Stimulated activated naive B cell treated with anti-CD40 and anti-IgM and Interleukin-4, amounts not matched to agents 10 μg/mL and 1 μg/mL and 100 μg/mL, for 72 hours (primary cell): ENCODE results near the gene ERGIC1.
A peak's percentile ranks its signal among the peaks of the same experiment; 100 is the strongest.

Experiments
- ATAC-seq, 2 donors: fragments of 150-1000 bp; cut with Tn5 transposase; replicated peaks; 2 replicates each; pipeline ENCODE4 v1.10.0; 2021; ENCODE audit warnings: moderate library complexity in 1 of 2
- DNase-seq: peaks from one replicate; pipeline ENCODE4 v3.0.0; 2021
- H3K27ac Mint-ChIP-seq: one replicate; pipeline ENCODE4 v1.8.0; 2022; ENCODE audit warnings: mild to moderate bottlenecking, mixed read lengths
- H3K27me3 Mint-ChIP-seq, 2 donors: one replicate each; pipeline ENCODE4 v1.8.0; 2022; ENCODE audit warnings: mixed read lengths in 2 of 2
- H3K36me3 Mint-ChIP-seq, 2 donors: one replicate each; pipeline ENCODE4 v1.8.0; 2022; ENCODE audit warnings: mixed read lengths in 2 of 2, mild to moderate bottlenecking in 1 of 2
- H3K4me1 Mint-ChIP-seq, 2 donors: one replicate each; pipeline ENCODE4 v1.8.0; 2022; ENCODE audit warnings: mixed read lengths in 2 of 2, mild to moderate bottlenecking in 1 of 2
- H3K4me3 Mint-ChIP-seq, 2 donors: one replicate each; pipeline ENCODE4 v1.8.0; 2022; ENCODE audit warnings: mild to moderate bottlenecking in 2 of 2, mixed read lengths in 2 of 2, moderate library complexity in 1 of 2
- H3K9me3 Mint-ChIP-seq, 2 donors: one replicate each; pipeline ENCODE4 v1.8.0; 2022; ENCODE audit warnings: mixed read lengths in 2 of 2, mild to moderate bottlenecking in 1 of 2

ERGIC1 gene

DNA sequence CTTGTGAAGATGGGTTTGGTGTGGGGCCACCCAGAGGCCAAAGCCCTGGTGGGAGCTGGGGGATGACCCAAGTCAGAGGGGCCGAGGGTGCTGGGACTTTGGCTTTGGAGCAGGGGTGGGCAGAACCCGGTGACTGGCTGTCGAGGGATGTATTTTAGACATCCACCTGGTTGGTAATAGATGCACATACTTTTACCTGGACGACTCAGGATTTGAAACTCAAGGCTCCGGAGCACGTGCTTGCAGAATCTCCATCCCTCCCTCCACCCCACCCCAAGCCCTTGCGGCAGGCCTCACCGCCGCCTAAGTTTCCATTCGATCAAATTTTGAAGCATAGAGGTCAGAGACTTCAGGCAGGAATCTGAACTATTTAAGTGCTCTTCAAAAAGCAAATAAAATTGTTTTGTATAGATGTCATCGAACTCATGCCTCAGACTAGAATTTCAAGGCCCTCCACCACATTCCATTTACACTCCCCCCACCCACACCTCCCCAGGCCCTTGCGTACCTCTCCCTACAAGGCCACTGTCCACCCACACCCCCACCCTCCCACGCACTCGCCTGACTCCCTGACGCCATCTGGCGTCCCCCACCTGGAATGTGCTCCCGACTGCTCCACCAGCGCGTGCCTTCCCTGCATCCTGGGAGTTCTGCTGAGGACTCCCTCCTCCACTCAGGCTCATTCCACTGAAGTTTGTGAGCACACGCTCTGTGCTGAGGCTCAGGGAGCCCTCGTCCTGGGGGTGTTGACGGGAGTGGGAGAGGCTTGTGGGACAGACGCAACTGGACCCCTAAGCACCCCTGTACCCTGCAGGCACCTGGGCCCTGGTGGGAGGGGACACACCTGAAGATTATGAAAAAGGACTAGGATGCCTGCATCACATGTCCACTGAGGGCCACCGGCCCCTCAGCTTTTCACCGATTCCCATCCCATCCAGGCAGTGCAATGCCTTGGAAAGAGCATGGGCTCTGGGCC lies 68.7 kb downstream of the ERGIC1 start:
- Mint-ChIP-seq H3K4me3 (no peak overlapping the region), H3K4me1 (peaks cover 22 to 25% of the 10 kb centered on the region in 2 donors), H3K36me3 (peaks cover 36 to 53% of the 10 kb centered on the region in 2 donors), H3K27me3 (no peaks in the 10 kb centered on the region), H3K9me3 (no peaks in the 10 kb centered on the region), H3K27ac (peak overlapping the region; percentile 43)
- ATAC-seq, result no peak
- DNase-seq, result no peak

DNA sequence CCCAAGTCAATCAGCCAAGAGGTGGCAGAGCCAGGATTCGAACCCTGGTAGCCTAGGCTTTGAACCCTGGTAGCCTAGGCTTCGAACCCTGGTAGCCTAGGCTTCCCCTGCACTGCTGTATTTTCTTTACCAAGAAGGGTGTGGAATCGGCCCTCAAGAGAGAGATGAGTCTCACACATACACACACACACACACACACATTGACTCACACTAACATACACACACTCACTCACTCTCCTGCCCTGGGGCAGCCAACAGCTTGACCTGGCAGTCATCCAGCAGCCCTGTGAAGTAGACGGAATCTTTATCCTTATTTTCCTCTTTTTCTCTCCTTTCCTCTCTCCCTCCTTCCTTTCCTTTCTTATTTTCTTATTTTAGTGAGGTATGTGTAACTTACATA lies 69.7 kb downstream of the ERGIC1 start:
- H3K4me3 Mint-ChIP-seq, result no peak overlapping the region
- ATAC-seq (no peak), DNase-seq (no peak)
- H3K27me3 Mint-ChIP-seq, result no peaks in the 10 kb centered on the region
- H3K4me1 Mint-ChIP-seq, result peaks cover 26 to 27% of the 10 kb centered on the region in 2 donors
- H3K27ac Mint-ChIP-seq, result peak overlapping the region; percentile 26
- H3K9me3 Mint-ChIP-seq, result no peaks in the 10 kb centered on the region
- H3K36me3 Mint-ChIP-seq, result peaks cover 32 to 52% of the 10 kb centered on the region in 2 donors

DNA sequence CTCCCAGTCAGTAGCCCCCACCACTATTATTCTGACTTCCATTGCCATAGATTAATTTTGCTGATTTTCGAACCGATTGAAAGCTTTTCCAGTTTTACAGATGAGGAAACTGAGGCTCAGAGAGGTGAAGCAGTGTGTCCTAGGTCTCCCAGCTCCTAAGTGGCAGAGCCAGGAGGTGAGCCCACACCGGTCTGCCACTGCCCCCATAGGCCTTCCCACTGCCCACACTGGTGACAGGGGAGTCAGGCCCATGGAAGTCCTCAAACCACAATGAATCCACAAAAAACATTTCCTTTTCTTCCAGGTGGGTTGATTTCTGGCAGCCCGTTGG lies 70.2 kb downstream of the ERGIC1 start:
- no peak overlapping the region for H3K4me3 Mint-ChIP-seq
- H3K9me3 Mint-ChIP-seq, result no peaks in the 10 kb centered on the region
- H3K27me3 Mint-ChIP-seq, result no peaks in the 10 kb centered on the region
- peaks cover 29 to 48% of the 10 kb centered on the region in 2 donors for H3K36me3 Mint-ChIP-seq
- peak overlapping the region; percentile 26 for H3K27ac Mint-ChIP-seq
- ATAC-seq (no peak), DNase-seq (no peak)
- peaks cover 26 to 27% of the 10 kb centered on the region in 2 donors for H3K4me1 Mint-ChIP-seq

DNA sequence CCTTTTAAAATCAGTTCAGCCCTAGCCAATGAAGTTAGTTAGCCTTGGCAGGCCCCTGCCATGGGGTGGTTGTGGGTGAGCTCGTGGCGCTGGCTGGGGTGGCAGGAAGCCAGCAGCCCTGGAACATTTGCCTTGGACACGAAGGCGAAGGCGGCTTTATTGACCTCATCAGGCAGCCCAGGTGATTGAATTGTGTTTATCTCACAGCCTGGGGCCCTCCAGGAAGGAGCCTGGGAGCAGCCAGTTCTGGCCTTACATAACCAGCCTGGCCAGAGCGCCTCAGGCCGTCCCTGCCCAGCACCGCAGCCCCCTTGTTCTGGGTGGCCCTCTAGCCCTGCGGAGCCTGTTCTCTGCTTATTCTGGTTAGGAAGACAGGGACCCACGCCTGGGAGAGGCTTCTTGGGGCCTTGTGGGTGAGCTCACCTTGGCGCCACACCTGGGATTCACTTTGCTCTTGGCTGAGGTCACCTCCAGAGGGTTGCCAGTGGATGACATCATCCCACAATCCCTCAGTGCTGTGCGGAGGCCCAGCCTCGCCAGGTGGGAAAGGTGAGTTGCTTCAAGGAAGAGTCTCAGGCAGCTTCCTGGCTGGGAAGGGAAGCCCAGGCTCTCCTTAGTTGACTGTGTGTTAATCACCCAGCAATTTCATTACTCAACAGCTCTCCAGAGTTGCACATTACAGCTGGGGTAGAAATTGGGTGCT lies 70.7 kb downstream of the ERGIC1 start:
- Mint-ChIP-seq H3K27ac (peak overlapping the region; percentile 37), H3K36me3 (peaks cover 31 to 52% of the 10 kb centered on the region in 2 donors), H3K27me3 (no peaks in the 10 kb centered on the region), H3K4me3 (no peak overlapping the region), H3K9me3 (no peaks in the 10 kb centered on the region), H3K4me1 (peaks cover 29% of the 10 kb centered on the region in 2 donors)
- DNase-seq, result no peak
- ATAC-seq, result no peak

DNA sequence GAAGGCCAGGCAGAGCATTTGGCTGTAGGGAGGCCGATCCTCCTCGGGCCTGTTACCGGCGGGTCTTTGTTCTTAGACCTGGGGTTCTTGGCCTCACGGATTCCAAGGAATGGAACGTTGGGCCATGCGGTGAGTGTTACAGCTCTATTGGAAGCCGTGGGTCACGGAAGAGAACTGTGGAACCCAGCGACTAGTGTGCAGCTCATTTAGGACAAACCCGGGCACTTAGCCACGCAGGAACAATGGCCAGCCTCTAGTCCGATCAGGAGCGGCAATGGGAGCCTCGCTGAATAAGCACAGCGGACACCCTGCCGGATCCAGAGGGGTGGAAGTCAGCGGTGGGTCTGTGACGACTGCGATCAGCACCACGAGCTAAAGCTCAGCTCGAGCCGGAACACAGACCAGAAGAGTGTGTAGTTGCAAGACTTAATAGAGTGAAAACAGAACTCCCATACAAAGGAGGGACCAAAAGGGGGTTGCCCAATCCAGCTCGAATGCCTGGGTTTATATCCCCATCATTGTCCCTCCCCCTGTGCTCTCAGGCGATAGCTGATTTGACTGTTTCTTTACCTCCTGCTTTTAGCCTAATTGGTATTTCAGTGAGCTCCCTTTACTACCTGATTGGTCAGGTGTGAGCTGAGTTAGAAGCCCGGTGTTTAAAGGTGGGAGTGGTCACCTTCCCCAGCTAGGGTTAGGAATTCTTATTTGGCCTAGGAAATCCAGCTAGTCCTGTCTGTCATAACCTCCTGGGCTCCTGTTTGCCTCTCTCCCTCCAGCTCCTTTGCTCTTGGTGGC lies 71.5 kb downstream of the ERGIC1 start:
- Mint-ChIP-seq H3K4me1 (peaks cover 34% of the 10 kb centered on the region in 2 donors), H3K36me3 (peaks cover 30 to 49% of the 10 kb centered on the region in 2 donors), H3K27me3 (no peaks in the 10 kb centered on the region), H3K4me3 (peak overlapping the region in 1 of 2 donors; percentile 13), H3K27ac (peak overlapping the region; percentile 86), H3K9me3 (no peaks in the 10 kb centered on the region)
- no peak for ATAC-seq
- DNase-seq, result no peak

DNA sequence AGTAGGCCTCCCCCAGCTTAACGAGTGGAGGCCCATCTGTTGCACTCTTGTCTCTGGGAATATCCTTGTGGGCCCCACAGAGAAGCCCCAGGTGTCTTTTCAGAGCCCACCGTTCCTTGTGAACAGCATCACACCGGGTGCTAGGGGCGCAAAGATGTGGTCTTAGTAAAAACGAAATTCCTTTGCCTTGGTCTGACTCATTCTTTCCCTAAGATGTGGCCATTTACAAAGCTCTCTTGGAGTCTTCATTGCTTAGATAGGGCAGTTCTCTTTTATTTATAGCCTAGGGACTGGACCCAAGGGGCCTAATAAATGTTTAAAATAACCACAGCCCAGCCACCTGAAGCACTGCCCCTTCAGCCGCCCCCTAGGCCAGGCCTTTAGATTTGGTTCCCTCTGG lies 72.4 kb downstream of the ERGIC1 start:
- peaks cover 34 to 42% of the 10 kb centered on the region in 2 donors for H3K4me1 Mint-ChIP-seq
- ATAC-seq, result peak; percentile 52 to 67
- peak overlapping the region; percentile 86 for H3K27ac Mint-ChIP-seq
- DNase-seq, result no peak
- no peaks in the 10 kb centered on the region for H3K27me3 Mint-ChIP-seq
- no peaks in the 10 kb centered on the region for H3K9me3 Mint-ChIP-seq
- H3K4me3 Mint-ChIP-seq, result peak overlapping the region in 1 of 2 donors; percentile 17
- peaks cover 38 to 51% of the 10 kb centered on the region in 2 donors for H3K36me3 Mint-ChIP-seq

DNA sequence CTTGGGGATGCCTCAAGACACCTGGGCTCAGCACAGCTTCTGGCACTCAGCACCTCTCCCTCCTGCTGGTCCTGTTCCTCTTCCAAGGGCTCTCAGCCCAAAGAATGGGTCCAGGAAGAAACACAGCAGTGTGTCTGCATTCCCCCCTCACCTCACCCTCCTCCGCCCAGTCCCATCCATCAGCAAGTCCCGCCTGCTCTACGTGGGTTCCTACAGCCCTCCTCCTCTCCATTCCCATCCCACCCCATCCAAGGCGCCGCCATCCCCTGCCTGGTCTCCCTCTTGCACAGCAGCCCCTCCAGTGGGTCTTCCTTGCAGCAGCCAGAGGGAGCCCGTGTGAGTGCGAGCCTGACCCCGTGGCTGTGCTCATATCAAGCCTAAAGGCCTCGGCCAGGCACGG lies 72.8 kb downstream of the ERGIC1 start:
- H3K4me1 Mint-ChIP-seq, result peaks cover 34 to 42% of the 10 kb centered on the region in 2 donors
- no peaks in the 10 kb centered on the region for H3K27me3 Mint-ChIP-seq
- peaks cover 38 to 48% of the 10 kb centered on the region in 2 donors for H3K36me3 Mint-ChIP-seq
- no peak for DNase-seq
- no peaks in the 10 kb centered on the region for H3K9me3 Mint-ChIP-seq
- peak overlapping the region; percentile 86 for H3K27ac Mint-ChIP-seq
- peak overlapping the region; percentile 48 to 53 for H3K4me3 Mint-ChIP-seq
- no peak for ATAC-seq

DNA sequence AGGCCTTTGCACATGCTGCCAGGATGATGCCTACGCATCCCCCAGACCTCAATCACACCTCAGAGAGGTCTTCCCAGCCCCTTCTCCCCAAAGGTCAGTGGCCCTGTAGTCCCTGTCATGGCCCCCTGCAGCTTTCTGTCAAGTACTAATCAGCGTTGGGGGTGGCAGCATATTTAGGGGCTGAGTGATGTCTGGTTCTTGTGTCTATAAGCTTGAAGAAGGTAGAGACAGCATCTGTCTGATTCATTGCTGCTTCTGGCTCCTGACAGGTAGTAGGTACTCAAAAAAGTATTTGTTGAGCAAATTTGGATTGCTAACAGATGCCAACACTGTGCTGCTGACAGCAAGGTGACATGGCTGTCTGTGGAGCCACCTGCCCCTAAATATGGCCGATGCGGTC lies 73.6 kb downstream of the ERGIC1 start:
- no peak for DNase-seq
- H3K36me3 Mint-ChIP-seq, result peaks cover 35 to 43% of the 10 kb centered on the region in 2 donors
- H3K27ac Mint-ChIP-seq, result peak overlapping the region; percentile 43
- H3K4me3 Mint-ChIP-seq, result peak overlapping the region in 1 of 2 donors; percentile 25
- H3K4me1 Mint-ChIP-seq, result peaks cover 34 to 42% of the 10 kb centered on the region in 2 donors
- ATAC-seq, result no peak
- H3K9me3 Mint-ChIP-seq, result no peaks in the 10 kb centered on the region
- H3K27me3 Mint-ChIP-seq, result no peaks in the 10 kb centered on the region

DNA sequence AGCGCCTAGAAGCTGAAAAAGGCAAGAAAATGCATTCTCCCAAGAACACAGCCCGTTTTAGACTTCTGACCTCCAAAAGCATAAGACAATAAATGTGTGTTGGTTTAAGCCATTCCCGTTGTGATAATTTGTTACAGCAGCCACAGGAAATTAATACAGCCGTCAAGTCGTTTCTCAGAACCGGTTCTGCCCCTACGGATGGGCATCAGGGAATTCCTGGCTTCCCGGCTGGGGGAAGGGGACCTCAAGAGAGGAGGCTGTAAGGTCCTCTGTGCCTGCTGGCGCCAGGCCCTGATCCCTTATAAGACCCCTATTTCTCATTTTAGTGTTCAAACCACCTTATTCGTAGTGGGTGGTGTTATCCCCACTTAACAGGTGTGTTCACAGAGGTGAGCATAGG lies 74.6 kb downstream of the ERGIC1 start:
- ATAC-seq, result no peak

DNA sequence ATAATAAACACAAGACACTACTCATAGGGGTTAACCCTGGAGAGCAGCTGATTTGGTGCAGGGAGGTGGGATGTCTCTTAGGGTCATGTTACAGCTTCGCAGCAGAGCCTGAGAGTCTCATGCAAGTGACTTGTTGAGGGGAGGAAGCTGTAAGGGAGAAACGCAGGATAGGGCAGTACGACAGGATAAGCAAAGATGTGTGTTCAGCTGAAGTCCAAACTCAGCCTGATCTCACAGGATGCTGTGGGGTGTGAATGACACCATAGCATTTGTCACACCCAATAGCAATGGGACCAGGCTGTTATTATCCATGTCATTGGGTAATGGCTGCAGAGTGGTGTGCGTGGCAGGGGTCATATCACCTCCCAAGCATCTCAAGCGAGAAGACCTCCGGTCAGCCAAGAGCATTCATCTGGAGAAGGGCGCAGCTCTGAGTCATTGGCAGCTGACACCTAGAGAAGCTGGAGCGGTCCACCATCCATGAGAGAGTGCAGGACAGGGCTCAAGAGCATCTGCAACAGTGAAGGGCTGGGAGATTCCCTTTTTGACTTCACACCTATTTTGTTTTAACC lies 76.0 kb downstream of the ERGIC1 start:
- Mint-ChIP-seq H3K27ac (peak overlapping the region; percentile 71), H3K4me3 (no peak overlapping the region), H3K36me3 (peaks cover 30 to 49% of the 10 kb centered on the region in 2 donors), H3K27me3 (no peaks in the 10 kb centered on the region), H3K4me1 (peaks cover 34 to 42% of the 10 kb centered on the region in 2 donors), H3K9me3 (no peaks in the 10 kb centered on the region)
- no peak for ATAC-seq
- DNase-seq, result no peak

More for the DNA sequence above, 74.6 kb downstream of the ERGIC1 start:
- Mint-ChIP-seq H3K9me3 (no peaks in the 10 kb centered on the region), H3K4me1 (peaks cover 34 to 42% of the 10 kb centered on the region in 2 donors), H3K27me3 (no peaks in the 10 kb centered on the region), H3K27ac (no peak overlapping the region), H3K36me3 (peaks cover 35 to 42% of the 10 kb centered on the region in 2 donors), H3K4me3 (no peak overlapping the region)
- DNase-seq, result no peak

DNA sequence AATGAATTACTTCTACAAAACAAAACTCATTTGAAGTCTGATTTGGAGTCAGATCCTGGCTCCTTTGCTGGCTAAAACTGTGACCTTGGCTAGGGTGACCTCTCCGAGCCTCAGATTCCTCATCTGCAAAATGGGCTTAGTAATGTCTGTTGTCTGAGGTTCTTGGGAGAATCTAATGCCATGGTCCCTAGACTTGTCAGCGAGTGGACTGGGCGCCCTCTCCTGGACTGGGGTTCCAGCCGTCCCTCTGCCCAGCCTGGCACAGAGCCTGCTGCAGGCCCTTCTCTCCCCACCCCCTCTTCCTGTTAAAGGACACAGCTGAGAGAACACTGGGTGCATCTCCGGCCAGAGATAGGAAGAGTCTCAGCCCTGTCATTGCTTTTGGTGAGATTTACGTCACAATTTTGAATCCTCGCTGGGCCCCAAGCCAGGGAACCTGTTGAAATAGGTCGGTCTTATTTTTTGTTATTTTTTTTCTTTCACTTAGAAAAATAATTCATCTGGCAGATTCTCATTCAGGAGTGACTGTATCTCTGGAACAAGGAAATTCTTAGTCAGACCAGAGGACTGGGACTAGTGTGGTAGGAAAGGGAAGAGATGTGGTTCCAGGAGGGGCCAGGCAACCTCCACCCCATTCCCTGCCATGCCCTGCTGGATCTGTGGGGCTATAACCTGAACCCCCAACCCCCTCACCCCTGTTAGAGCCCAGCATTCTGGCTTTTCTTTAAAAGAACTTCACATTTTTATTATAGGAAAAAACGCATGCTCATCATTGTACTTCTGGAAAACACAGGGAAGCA lies 77.0 kb downstream of the ERGIC1 start:
- Mint-ChIP-seq H3K9me3 (no peaks in the 10 kb centered on the region), H3K36me3 (peaks cover 31 to 52% of the 10 kb centered on the region in 2 donors), H3K4me3 (no peak overlapping the region), H3K27ac (peak overlapping the region; percentile 80), H3K27me3 (no peaks in the 10 kb centered on the region), H3K4me1 (peaks cover 28 to 35% of the 10 kb centered on the region in 2 donors)
- DNase-seq, result no peak
- peak; percentile 61 to 65 for ATAC-seq

DNA sequence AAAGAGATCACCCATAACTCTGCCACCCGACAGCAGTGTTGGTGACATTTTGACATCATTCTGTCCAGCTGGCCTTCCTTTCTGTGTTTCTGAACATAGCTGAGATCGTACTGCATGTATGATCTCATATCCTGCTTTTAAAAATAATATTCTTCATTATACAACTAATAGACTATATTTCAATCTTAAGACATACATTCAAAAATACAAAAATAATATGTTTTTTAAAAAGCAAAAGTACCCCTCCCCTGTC lies 77.5 kb downstream of the ERGIC1 start:
- DNase-seq, result no peak
- Mint-ChIP-seq H3K36me3 (peaks cover 30 to 51% of the 10 kb centered on the region in 2 donors), H3K27me3 (no peaks in the 10 kb centered on the region), H3K9me3 (no peaks in the 10 kb centered on the region), H3K4me3 (no peak overlapping the region), H3K27ac (peak overlapping the region; percentile 80), H3K4me1 (peaks cover 24 to 29% of the 10 kb centered on the region in 2 donors)
- ATAC-seq, result no peak

DNA sequence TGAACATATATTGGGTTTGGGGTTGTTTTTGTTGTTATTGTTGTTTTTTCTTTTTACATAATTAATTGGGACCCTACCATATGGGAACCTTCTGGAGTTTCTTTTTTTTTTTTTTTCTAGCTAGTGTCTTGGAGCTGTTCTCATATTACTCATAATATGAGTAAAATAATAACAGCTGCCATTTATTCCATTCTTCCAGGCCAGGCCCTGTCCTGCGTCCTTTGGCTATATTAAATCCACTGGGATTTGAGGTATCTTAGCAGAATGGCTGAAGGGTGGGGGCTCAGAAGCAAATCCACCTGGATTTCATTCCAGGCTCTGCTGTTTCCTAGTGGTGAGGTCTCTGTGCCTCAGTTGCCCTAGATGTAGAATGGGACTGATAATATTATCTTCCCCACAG lies 77.9 kb downstream of the ERGIC1 start:
- H3K4me3 Mint-ChIP-seq, result no peak overlapping the region

More for the DNA sequence above, 77.9 kb downstream of the ERGIC1 start:
- no peaks in the 10 kb centered on the region for H3K9me3 Mint-ChIP-seq
- peaks cover 21 to 25% of the 10 kb centered on the region in 2 donors for H3K4me1 Mint-ChIP-seq
- no peak for ATAC-seq
- H3K27ac Mint-ChIP-seq, result no peak overlapping the region
- H3K27me3 Mint-ChIP-seq, result no peaks in the 10 kb centered on the region
- no peak for DNase-seq
- peaks cover 34 to 52% of the 10 kb centered on the region in 2 donors for H3K36me3 Mint-ChIP-seq
